ENCODE results near the gene CLEC2D. TPM values are rescaled to one million over a fixed set of nuclear protein-coding genes. Genes with fewer than 3 reads are reported as not detected.
"Not testable (repeated sequence)": the region's sequence is repeated elsewhere in the genome, so short reads cannot be mapped to it uniquely, and the experiment has no call there.

Gene CLEC2D
- total RNA-seq, 1 donor = 9.4 TPM

DNA sequence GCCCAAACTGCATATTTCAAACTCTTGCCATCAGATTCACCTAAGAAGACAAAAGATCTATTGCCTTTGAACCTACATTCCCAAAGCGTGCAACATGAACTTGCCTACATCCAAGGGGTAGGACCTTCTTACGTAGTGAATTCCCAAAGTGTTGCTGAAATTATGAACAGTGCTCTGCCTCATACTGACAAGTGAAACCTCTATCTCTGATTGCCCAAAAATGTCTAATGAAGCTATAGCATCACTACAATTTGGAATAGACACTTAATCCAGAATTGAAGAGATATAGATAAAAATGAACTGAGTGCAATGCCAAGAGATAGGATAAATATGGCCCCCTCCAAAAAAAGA, 31.1 kb downstream of the CLEC2D start:
- Histone ChIP-seq H3K36me3 (ENCODE audit: insufficient read depth, low read length) (no peaks in the 10 kb centered on the region), H4K20me1 (ENCODE audit: insufficient read depth, low read length) (no peaks in the 10 kb centered on the region), H3K4me1 (ENCODE audit: insufficient read depth, low read length) (peaks cover 3% of the 10 kb centered on the region), H3K79me2 (ENCODE audit: insufficient read depth, low read length) (no peaks in the 10 kb centered on the region), H3K4me3 (ENCODE audit: insufficient read depth, low read length) (no peak overlapping the region), H3K27me3 (ENCODE audit: insufficient read depth, low read length) (no peaks in the 10 kb centered on the region), H3K27ac (ENCODE audit: low read depth, low read length) (no peak overlapping the region), H2AFZ (ENCODE audit: low read length) (no peak overlapping the region), H3K9me3 (ENCODE audit: low read depth, low read length) (no peaks in the 10 kb centered on the region), H3K4me2 (ENCODE audit: insufficient read depth, low read length) (no peak overlapping the region)
- no peak for TF ChIP-seq CTCF (IDR thresholded peaks at IDR 0.05; ENCODE audit: extremely low read depth, low read depth, low read length)
- no peak for DNase-seq (ENCODE audit: insufficient read length, low spot score, missing footprints)

DNA sequence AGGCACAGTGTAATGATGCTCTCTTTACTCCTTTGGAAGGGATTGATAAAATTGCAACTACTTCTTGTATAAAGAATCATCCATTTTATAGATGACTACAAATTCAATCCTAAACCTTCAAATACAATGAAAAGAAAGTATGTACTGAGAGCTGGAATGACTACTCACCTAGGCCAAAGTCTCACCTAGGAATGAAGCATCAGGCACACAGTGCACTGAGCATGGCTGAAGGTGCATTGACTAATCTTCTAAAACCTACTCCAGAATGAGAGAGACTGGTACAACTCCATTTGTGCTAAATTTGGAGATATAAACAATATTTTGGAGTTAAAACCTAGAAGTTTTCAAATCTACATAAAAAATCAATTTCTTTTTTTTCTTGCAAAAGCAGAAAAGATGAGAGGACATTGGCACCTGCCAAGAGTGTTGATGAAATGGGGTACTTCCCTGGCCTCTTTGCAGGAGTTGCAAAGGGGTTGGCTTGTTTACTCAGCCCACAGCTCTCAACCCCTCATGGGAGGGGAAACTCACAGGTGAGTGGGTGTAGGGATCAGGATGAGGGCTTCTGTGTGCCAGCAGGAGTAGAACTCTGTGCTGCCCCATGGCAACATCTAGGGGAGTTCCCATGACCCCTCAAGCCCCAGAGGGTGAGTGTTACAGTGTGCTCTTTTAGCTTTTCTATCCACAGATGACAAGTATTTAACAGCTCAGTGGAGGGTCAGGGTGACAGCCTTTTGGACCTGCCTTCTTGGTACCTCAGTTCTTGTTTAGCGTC, 32.1 kb downstream of the CLEC2D start:
- H3K79me2 ChIP-seq (ENCODE audit: insufficient read depth, low read length) = no peaks in the 10 kb centered on the region
- TF ChIP-seq CTCF (IDR thresholded peaks at IDR 0.05; ENCODE audit: extremely low read depth, low read depth, low read length) = no peak
- no peak for DNase-seq (ENCODE audit: insufficient read length, low spot score, missing footprints)

GRCh38 chr12:9702255-9702654, 32.7 kb downstream of the CLEC2D start:
- no peak overlapping the region for H3K27ac ChIP-seq (ENCODE audit: low read depth, low read length)
- H3K9me3 ChIP-seq (ENCODE audit: low read depth, low read length) = no peaks in the 10 kb centered on the region
- H2AFZ ChIP-seq (ENCODE audit: low read length) = no peak overlapping the region
- no peaks in the 10 kb centered on the region for H3K79me2 ChIP-seq (ENCODE audit: insufficient read depth, low read length)
- H3K4me3 ChIP-seq (ENCODE audit: insufficient read depth, low read length) = no peak overlapping the region
- no peaks in the 10 kb centered on the region for H3K27me3 ChIP-seq (ENCODE audit: insufficient read depth, low read length)
- no peak for DNase-seq (ENCODE audit: insufficient read length, low spot score, missing footprints)
- no peak for TF ChIP-seq CTCF (IDR thresholded peaks at IDR 0.05; ENCODE audit: extremely low read depth, low read depth, low read length)
- no peaks in the 10 kb centered on the region for H3K36me3 ChIP-seq (ENCODE audit: insufficient read depth, low read length)
- peaks cover 3% of the 10 kb centered on the region for H3K4me1 ChIP-seq (ENCODE audit: insufficient read depth, low read length)
- no peak overlapping the region for H3K4me2 ChIP-seq (ENCODE audit: insufficient read depth, low read length)
- H4K20me1 ChIP-seq (ENCODE audit: insufficient read depth, low read length) = no peaks in the 10 kb centered on the region

More for the DNA sequence above, 32.1 kb downstream of the CLEC2D start:
- H3K27me3 ChIP-seq (ENCODE audit: insufficient read depth, low read length) = no peaks in the 10 kb centered on the region
- H3K9me3 ChIP-seq (ENCODE audit: low read depth, low read length) = no peaks in the 10 kb centered on the region
- no peaks in the 10 kb centered on the region for H4K20me1 ChIP-seq (ENCODE audit: insufficient read depth, low read length)
- peaks cover 3% of the 10 kb centered on the region for H3K4me1 ChIP-seq (ENCODE audit: insufficient read depth, low read length)
- no peak overlapping the region for H2AFZ ChIP-seq (ENCODE audit: low read length)
- no peaks in the 10 kb centered on the region for H3K36me3 ChIP-seq (ENCODE audit: insufficient read depth, low read length)
- no peak overlapping the region for H3K27ac ChIP-seq (ENCODE audit: low read depth, low read length)
- H3K4me2 ChIP-seq (ENCODE audit: insufficient read depth, low read length) = no peak overlapping the region
- no peak overlapping the region for H3K4me3 ChIP-seq (ENCODE audit: insufficient read depth, low read length)

DNA sequence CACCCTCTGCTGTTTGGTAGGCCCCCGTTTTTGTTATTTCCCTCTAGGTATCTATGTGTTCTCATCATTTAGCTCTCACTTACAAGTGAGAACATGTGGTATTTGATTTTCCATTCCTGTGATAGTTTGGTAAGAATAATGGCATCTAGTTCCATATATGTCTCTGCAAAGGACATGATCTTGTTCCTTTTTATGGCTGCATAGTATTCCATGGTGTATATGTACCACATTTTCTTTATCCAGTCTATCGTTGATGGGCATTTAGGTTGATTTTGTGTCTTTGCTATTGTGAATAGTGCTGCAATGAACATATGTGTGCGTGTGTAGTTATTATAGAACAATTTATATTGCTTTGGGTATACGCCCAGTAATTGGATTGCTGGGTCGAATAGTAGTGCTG, 35.0 kb downstream of the CLEC2D start:
- not testable (repeated sequence) for H3K27me3 ChIP-seq (ENCODE audit: insufficient read depth, low read length); H4K20me1 ChIP-seq (ENCODE audit: insufficient read depth, low read length); H3K36me3 ChIP-seq (ENCODE audit: insufficient read depth, low read length); H3K9me3 ChIP-seq (ENCODE audit: low read depth, low read length); H3K4me1 ChIP-seq (ENCODE audit: insufficient read depth, low read length); H3K79me2 ChIP-seq (ENCODE audit: insufficient read depth, low read length); H2AFZ ChIP-seq (ENCODE audit: low read length); DNase-seq (ENCODE audit: insufficient read length, low spot score, missing footprints); H3K4me2 ChIP-seq (ENCODE audit: insufficient read depth, low read length); H3K27ac ChIP-seq (ENCODE audit: low read depth, low read length); H3K4me3 ChIP-seq (ENCODE audit: insufficient read depth, low read length)
